Measurements from ENCODE around the gene TENM4.
A peak's percentile ranks its signal among the peaks of the same experiment; 100 is the strongest.

The TENM4 gene

DNA sequence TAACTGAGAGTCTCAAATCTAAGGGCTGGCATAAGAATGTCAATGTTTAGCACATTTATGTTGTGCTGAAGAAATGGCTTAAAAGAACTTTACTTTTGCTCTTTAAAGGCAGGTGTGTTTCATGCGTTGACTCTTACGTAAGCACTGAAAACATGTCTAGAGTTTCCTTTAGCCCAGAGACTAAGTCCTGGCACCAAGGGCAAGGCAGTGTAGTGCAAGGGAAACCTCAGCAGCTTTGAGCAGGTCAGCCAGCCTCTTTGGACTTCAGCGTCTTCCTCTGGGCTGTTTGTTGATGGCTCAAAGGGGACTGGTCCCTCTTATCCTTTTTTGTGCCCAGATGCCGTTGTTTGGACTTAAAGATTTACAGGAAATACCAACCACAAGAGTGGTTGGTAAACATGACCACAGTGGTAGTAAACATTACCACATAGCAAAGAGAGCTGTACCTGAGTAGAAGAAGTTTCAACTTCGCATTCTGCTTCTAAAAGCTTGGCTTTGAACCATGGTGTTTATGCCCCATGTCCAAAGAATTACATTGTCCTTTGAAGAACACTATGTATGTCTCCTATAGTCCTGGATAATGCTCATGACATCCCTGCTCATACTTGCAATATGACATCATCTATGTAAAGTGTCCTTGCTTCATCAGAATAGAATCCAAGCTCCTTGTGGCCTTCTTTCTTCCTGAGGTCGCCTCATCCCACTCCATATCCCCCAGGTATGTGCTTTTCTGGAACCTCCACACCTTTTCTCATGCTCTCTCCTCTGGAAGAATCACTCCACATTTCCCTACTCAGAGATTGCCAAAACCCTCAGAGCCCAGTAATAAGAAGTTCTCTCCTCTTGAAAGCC, 23.5 kb downstream of the TENM4 start:
- DNase-seq = no peak

DNA sequence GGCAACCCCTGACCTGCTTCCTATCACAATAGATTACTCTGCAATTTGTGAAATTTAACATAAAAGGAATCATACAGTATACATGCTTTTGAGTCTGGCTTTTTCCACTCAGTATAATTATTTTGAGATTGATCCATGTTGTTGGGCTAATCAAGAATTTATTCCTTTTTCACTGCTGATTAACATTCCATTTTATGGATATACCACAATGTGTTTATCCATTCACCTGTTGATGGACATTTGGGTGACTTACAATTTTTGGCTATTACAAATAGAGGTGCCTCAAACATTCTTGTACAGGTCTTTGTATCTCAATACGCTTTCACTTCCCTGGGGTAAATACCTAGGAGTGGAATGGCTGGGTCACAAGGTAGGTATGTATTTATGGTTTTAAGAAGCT, 24.9 kb downstream of the TENM4 start:
- DNase-seq = no peak

GRCh38 chr11:79415411-79415810, 25.4 kb downstream of the TENM4 start:
- DNase-seq = no peak

DNA sequence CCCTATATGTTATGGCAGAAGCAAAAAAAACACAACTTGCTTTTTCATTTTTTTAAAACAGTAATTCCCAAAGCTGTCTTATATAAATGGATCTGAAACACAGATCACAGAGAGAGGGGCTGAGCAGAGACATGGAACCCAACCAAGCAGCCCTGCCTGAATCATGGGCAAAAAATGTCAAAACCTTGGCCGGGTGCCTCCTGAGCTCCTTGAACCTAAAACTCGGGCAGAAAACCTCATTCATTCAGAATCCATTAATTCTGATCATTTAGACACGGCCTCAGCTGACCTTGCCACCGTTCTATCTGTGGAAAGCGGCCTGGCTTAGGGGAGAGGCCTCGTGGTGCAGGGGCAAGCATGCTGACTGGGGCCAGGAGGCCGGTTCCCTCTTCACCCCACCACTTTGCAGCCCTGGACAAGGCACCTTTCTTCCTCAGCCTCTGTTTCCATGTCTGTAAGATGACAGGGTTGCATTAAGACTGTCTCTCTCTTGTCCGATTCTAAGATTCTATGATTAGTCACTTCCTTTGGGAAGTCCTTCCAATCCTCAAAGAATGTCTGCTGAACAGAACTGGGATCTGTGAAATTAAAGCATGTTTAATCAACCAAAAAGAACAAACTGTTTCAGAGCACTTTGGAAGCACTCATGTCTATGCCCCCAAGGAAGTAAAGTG, 26.0 kb downstream of the TENM4 start:
- no peak for DNase-seq

DNA sequence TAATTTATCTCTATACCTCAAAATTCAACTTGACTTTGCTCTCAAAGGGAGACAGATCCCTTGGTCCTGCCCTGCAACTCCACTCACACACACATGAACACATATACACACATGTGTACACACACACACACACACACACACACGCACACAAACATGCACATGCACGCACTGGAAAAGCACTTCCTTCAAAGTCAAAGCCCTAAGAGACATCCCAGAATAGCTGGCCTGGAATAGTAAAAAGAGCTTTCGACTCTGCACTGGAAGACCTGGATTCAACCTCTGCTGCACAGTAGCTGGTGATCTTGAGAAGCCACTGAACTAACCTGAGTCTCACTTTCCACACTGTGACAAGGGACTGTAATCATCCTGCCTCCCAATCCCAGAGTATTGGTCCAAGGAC, 26.8 kb downstream of the TENM4 start:
- DNase-seq = no peak

DNA sequence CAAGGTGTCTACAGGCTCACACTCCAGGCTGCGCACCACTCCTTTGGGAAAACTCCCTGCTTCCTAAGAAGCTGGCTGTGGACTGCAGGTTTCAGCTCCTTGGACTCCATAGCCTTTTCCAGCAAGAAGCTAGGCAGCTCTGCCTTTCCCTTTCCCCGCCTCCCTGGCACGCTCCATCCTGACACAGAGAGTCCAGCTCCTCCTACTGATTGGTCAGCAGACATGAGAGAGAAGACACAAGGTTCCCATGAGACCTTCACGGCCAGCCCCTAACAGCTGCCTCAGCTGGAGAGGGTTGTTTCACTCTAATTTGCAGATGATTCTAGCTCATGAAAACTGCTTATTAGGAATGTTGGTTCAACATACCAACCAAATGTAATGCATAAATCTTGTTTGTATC, 27.6 kb downstream of the TENM4 start:
- no peak for DNase-seq

- no peak for DNase-seq
Observed at GRCh38 chr11:79412761-79413160, 28.1 kb downstream of the TENM4 start.

DNA sequence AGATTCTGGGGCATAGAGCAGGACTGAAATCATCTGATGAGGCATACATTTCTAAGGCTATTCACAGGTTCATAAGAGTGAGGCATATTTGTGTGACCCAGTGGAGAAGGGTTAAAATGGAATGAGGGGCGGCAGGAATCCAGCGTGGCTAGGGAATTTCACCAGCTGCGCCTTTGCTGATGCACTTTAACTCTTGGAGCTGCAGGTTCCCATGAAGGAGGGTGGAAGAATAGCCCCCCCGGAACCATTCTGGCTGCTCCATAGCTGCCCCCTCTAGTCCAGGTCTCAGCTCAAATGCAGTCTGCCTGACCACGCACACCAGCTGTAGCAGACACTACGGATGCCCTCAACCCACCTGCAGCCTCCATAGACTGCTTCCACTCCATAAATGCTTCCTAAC, 31.5 kb downstream of the TENM4 start:
- no peak for DNase-seq

DNA sequence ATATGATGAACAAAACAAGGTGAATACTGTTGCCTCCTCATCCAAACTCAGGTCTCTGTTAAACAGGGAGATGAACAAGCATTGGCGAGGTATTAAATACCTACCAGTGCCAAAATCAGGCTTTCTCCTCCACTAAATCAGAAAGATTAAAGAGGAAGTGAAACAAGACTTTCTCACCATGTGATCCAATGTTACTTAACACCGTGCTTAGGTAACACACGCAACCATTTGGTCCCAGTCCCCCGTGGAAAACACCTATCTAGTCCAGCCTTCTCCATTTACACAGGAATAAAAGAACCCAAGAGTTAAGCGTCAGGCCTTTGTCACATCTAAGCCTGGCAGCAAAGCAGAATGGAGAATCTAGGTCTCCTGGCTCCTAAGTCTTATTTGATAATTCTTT, 34.5 kb downstream of the TENM4 start:
- DNase-seq = peak; percentile 38

- DNase-seq = no peak
Observed at GRCh38 chr11:79404806-79405205, 36.0 kb downstream of the TENM4 start.

DNA sequence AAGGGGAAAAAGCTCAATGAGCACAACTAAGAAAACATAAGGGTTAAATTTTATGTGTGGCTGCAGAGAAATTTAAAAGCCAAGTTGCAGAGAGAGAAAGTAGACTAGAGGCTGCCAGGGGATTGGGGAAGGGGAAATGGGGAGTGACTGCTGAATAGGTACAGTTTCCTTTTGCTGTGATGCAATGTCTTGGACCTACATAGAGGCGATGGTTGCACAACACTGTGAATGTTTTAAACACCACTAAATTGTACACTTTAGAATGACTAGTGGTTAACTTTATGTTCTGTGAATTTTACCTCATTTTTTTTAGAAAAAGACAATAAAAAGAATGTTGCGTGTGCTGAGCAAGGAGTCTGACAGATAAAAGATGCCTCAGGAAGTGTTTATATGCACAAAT, 36.5 kb downstream of the TENM4 start:
- DNase-seq = peak; percentile 24

DNA sequence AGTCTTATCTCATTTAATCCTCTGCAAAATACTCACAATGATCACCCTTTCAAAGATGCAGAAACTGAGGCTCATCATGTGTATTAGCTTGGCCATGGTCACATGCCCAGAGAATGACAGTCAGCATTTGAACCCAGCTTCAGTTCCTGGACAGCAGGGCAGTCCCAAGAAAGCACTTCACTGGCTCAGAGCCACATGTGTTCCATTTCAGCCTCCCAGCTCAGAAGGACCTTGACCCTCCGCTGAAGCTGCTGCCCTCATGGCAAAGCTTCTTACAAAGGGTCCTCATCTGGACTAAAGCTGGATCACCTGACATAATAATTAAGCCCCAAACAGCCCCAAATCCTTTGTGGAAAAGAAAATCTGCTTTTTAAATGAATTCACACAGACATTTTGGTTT, 37.0 kb downstream of the TENM4 start:
- no peak for DNase-seq

DNA sequence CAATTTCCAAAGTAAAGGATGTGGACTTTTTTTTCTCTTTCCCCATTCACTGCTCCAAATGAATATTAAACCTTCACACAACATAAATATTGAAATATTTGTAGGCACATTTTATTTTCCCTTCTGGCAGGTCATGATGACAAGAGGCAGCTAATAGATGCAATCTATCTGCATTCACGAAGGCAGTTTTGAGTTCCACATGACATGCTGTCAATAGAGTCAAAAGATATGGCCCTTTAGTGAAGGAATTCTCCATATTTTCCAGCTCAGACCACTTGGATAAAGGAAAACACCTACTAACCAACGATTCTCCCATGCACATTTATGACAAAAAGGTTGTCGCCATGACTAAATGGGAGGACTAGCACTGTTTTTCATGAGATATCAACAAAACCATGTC, 37.9 kb downstream of the TENM4 start:
- DNase-seq = no peak

- DNase-seq = peak; percentile 22
Observed at GRCh38 chr11:79400717-79401330, 40.0 kb downstream of the TENM4 start.

- DNase-seq = no peak
Observed at GRCh38 chr11:79400206-79400605, 40.6 kb downstream of the TENM4 start.

GRCh38 chr11:79397252-79397651, 43.6 kb downstream of the TENM4 start:
- DNase-seq = no peak

DNA sequence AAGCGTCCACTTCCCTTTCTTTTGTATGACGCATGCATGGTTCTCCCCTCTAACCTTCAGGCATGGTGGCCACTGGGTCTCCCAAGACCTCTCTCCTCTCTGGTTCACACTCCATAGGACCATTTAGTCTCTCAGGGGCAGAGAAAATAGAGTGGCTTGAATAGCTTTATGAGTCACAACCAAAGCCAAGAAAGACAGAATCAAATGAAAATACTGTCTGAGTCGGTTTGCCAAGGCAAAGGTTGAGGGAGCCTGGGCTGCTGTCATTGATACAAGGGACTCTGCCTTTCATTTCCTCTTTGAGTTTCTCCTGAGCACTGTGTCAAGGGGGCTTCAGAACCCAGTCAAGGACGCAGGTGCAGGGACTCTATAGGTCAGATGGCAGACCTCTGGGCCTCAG, 44.2 kb downstream of the TENM4 start:
- DNase-seq = no peak

- no peak for DNase-seq
Observed at GRCh38 chr11:79396001-79396400, 44.8 kb downstream of the TENM4 start.

DNA sequence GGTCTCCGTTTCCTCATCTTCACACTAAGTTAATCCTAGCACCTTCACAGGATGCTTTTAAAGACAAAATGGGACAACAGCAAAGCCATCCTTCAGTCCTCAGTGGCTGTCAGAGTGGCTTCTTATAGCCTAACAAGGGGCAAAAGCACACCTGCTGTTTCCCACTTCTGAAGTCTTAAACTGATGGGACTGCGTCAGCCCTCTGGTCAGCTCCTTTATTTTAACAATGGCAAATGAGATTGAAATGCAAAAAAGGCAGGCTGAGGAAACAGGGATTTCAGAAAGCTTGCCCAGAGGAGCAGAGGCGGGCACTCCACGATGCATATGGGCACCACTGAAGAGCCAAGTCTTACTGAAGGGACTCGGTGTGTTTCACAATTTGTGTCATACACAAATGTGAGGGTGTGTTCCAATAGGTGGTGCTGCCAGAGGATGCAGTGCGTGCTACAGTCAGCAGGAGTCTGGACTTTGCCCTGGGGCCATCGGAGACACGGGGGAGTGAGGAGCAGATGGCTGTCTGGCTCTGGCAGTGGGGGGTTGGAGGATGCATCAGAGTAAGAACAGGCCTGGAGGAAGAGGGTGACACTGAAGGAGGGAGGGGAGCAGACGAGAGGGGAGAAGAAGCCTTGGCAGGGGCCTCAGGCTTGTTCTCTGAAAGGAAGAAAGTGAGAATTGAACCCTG, 47.3 kb downstream of the TENM4 start:
- DNase-seq = no peak

- DNase-seq = no peak
Observed at GRCh38 chr11:79392161-79392560, 48.7 kb downstream of the TENM4 start.

- DNase-seq = no peak
Observed at GRCh38 chr11:79390923-79391322, 49.9 kb downstream of the TENM4 start.

GRCh38 chr11:79390477-79390876, 50.4 kb downstream of the TENM4 start:
- no peak for DNase-seq

- DNase-seq = no peak
Observed at GRCh38 chr11:79388201-79388600, 52.6 kb downstream of the TENM4 start.

DNA sequence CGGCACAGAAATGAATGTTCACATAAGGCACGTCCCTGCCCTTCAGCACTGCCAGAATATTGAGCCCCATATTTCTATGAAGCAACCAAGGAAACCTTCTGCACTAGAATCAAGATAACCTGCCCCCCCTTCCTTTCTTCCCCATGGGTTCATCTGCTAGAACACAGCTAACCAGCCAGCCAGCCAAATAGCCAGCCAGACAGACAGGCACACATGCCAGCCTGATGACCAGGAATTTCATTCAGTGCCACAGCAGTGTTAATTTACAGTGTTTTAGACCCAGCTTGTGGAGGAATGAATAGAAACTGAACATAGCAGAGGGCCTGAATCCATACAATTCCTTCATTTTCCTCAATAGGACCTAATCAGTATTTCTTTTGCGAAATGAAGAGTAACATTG, 57.0 kb downstream of the TENM4 start:
- no peak for DNase-seq
